GM12878 (cell line): ENCODE data around the gene SPRY4. TPM values are rescaled to one million over a fixed set of nuclear protein-coding genes. Genes with fewer than 3 reads are reported as not detected.
A peak's percentile ranks its signal among the peaks of the same experiment; 100 is the strongest.

Experiments used
- ATAC-seq: fragments of 200-7000 bp; cut with Tn5 transposase; 3 replicates; pipeline ENCODE4 v1.9.1; 2020; ENCODE audit warnings: mild to moderate bottlenecking, moderate library complexity
- BruUV-seq: library from RNA; stranded (reverse); fragments of 400-500 nt; replicated peaks from 2 replicates; lab custom pipeline; 2021; lab: Mats Ljungman, UMichigan
- CTCF ChIA-PET: fragments of 300-600 bp; sonication (Branson Sonifier 250); formaldehyde crosslinking; extraction: SDS; loops from one replicate; lab custom pipeline; 2021; ENCODE audit warnings: inconsistent platforms; lab: Yijun Ruan, JAX
- POLR2A ChIA-PET: fragments of 350-600 bp; formaldehyde crosslinking; extraction: SDS; loops from one replicate; lab custom pipeline; 2021; ENCODE audit warnings: inconsistent platforms; lab: Charles Lee
- RAD21 ChIA-PET: fragments of 300-600 bp; sonication (Branson Sonifier 250); formaldehyde crosslinking; loops from one replicate; lab custom pipeline; 2023; ENCODE audit warnings: antibody characterized with exemption; ENCODE audit not compliant: unreplicated experiment; lab: Charles Lee
- SMC1A ChIA-PET: fragments of 300-600 bp; sonication (Branson Sonifier 250); formaldehyde crosslinking; loops from one replicate; lab custom pipeline; 2023; ENCODE audit not compliant: unreplicated experiment, uncharacterized antibody; lab: Charles Lee
- DNase-seq: peaks from one replicate; pipeline ENCODE4 v3.0.0-alpha.2; 2011; ENCODE audit warnings: low read depth, low spot score
- FAIRE-seq: peaks from 3 replicates; lab custom pipeline; 2011; peaks lifted over from hg19 to GRCh38; lab: Jason Lieb, UNC
- H2AFZ ChIP-seq: 2 replicates; pipeline ENCODE4 v1.6.0; 2011; ENCODE audit warnings: low read depth, low read length, control low read depth; ENCODE audit not compliant: control insufficient read depth
- H3K27ac ChIP-seq: 2 replicates; pipeline ENCODE4 v1.5.1; 2011; ENCODE audit warnings: control low read depth; ENCODE audit not compliant: control insufficient read depth, insufficient read depth
- H3K27me3 ChIP-seq, 2 experiments: replicated peaks in 1 of 2; 2 replicates each; pipeline versions ENCODE4 v1.6.0 to v1.6.1; 2011; ENCODE audit warnings: low read length in 1 of 2; ENCODE audit not compliant: control insufficient read depth in 2 of 2, insufficient read depth in 2 of 2
- H3K36me3 ChIP-seq, 2 experiments: 2 replicates each; pipeline ENCODE4 v1.5.1; 2011; ENCODE audit warnings: low read length in 1 of 2; ENCODE audit not compliant: control insufficient read depth in 2 of 2, insufficient read depth in 2 of 2
- H3K4me1 ChIP-seq: 2 replicates; pipeline ENCODE4 v1.6.1; 2011; ENCODE audit warnings: mild to moderate bottlenecking, low read length, moderate library complexity, mixed read lengths; ENCODE audit not compliant: control insufficient read depth, insufficient read depth
- H3K4me2 ChIP-seq: 2 replicates; pipeline ENCODE4 v1.6.0; 2011; ENCODE audit warnings: control low read depth; ENCODE audit not compliant: control insufficient read depth, insufficient read depth
- H3K4me3 ChIP-seq: fragments of 200-600 bp; sonication (generic); 2 replicates; pipeline ENCODE4 v1.5.1; 2016
- H3K79me2 ChIP-seq: 2 replicates; pipeline ENCODE4 v1.6.0; 2011; ENCODE audit warnings: low read length; ENCODE audit not compliant: control insufficient read depth, insufficient read depth
- H3K9ac ChIP-seq: 2 replicates; pipeline ENCODE4 v1.8.0; 2011; ENCODE audit warnings: low read length, control low read depth, mixed read lengths; ENCODE audit not compliant: control insufficient read depth, insufficient read depth
- H3K9me3 ChIP-seq: replicated peaks from 3 replicates; pipeline ENCODE4 v1.5.1; 2011; ENCODE audit warnings: mild to moderate bottlenecking, low read length; ENCODE audit not compliant: control insufficient read depth, insufficient read depth
- H4K20me1 ChIP-seq: 2 replicates; pipeline ENCODE4 v1.6.0; 2011; ENCODE audit not compliant: control insufficient read depth, insufficient read depth
- WGBS: methylation state at CpG from one replicate; pipeline ENCODE4 v1.1.6; 2016; ENCODE audit warnings: low lambda C conversion rate; ENCODE audit not compliant: insufficient replicate concordance, insufficient coverage; ENCODE audit errors: missing lambda C conversion rate; 5-methylcytosine and 5-hydroxymethylcytosine counted together
- in situ Hi-C: fragments of 300-500 bp; cut with MboI; formaldehyde crosslinking; loops from 9 replicates; pipeline ENCODE4 v1.14.3; 2018; ENCODE audit warnings: mixed read lengths
- intact Hi-C: fragments of 100-400 bp; cut with micrococcal nuclease; formaldehyde crosslinking; loops from one replicate; pipeline ENCODE4 v1.14.2; 2022; ENCODE audit not compliant: unreplicated experiment
- polyA plus RNA-seq, 11 experiments: library from polyadenylated mRNA; depleted of rRNA in 4 of 11; unstranded in 6 of 11; stranded (reverse) in 5 of 11; fragments of >200 nt; fragmentation: Nextera tagmentation in 4 of 11; fragmentation: Illumina TruSeq in 1 of 11; extraction: Ambion mirVana in 4 of 11; extraction: Trizol in 1 of 11; gene quantifications; 1 replicate in 1 of 11; 2 replicates in 10 of 11; pipeline versions ENCODE4 v1.2.1 to v1.2.3, GENCODE V29; 2011 to 2016; ENCODE audit warnings: inconsistent platforms in 2 of 11, missing spikeins in 2 of 11, low read depth in 1 of 11
- total RNA-seq, 4 experiments: library from RNA; depleted of rRNA in 3 of 4; stranded (reverse); fragments of >200 nt in 3 of 4; fragmentation: Illumina TruSeq in 1 of 4; extraction: Trizol in 1 of 4; gene quantifications; 2 replicates each; pipeline versions ENCODE4 v1.2.1 to v1.2.3, GENCODE V29; 2013 to 2021
- TF ChIP-seq, protein P1 (sequence below), 3 experiments: IDR thresholded peaks in 2 of 3; conservative IDR thresholded peaks in 1 of 3; 2 replicates each; pipeline ENCODE4 v1.5.1; 2011; ENCODE audit warnings: low read depth in 3 of 3, low read length in 3 of 3, mild to moderate bottlenecking in 3 of 3, control low read depth in 2 of 3, moderate library complexity in 2 of 3, inconsistent platforms in 1 of 3, mixed read lengths in 1 of 3; ENCODE audit not compliant: control insufficient read depth in 2 of 3, insufficient read depth in 1 of 3; ENCODE audit errors: extremely low read depth in 1 of 3
- TF ChIP-seq, protein P2 (sequence below): fragments of 450-650 bp; IDR thresholded peaks from 2 replicates; pipeline ENCODE4 v1.6.1; 2016; ENCODE audit warnings: mild to moderate bottlenecking, moderate library complexity, borderline replicate concordance

Gene SPRY4
- total and polyA plus RNA-seq, 10 of the 15 experiments (the other 5 are each of a cell fraction or from before 2014, with no cell fraction given), result 0.04 to 1.4 (median 0.18) TPM; not detected in 1

DNA sequence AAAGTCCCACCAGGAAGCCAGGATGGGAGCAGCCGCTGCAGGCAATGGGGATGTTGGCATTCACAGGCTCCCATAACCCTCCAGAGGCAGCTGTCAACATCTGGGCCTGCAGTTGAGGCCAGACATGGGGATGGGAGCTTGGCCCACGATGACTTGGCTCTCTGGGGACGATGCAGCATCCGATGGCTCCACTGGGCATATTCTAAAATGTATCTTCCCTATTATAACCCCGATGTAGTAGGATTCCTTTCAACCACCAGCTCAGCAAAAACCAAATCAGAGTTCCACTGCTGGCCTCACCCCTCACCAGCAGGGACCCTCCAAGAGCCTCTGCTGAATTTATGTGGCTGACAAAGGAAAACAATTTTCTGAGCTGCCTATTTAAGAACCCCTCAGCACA lies 7.1 kb downstream of the SPRY4 start:
- Histone ChIP-seq H2AFZ (no peak overlapping the region), H3K4me2 (no peak overlapping the region), H3K9me3 (no peaks in the 10 kb centered on the region), H3K79me2 (peaks cover 7% of the 10 kb centered on the region), H3K36me3 (no peaks in the 10 kb centered on the region), H3K27ac (no peak overlapping the region), H3K4me3 (no peak overlapping the region), H3K4me1 (peaks cover 19% of the 10 kb centered on the region), H4K20me1 (no peaks in the 10 kb centered on the region), H3K27me3 (no peaks in the 10 kb centered on the region), H3K9ac (no peak overlapping the region)
- no peak for FAIRE-seq
- no TSS peak for BruUV-seq
- intact Hi-C loops, result loop anchor here (5.0 kb wide), 1 partner anchor 230 kb away; no protein-coding TSS in a partner anchor
- TF ChIP-seq, protein P1, sequence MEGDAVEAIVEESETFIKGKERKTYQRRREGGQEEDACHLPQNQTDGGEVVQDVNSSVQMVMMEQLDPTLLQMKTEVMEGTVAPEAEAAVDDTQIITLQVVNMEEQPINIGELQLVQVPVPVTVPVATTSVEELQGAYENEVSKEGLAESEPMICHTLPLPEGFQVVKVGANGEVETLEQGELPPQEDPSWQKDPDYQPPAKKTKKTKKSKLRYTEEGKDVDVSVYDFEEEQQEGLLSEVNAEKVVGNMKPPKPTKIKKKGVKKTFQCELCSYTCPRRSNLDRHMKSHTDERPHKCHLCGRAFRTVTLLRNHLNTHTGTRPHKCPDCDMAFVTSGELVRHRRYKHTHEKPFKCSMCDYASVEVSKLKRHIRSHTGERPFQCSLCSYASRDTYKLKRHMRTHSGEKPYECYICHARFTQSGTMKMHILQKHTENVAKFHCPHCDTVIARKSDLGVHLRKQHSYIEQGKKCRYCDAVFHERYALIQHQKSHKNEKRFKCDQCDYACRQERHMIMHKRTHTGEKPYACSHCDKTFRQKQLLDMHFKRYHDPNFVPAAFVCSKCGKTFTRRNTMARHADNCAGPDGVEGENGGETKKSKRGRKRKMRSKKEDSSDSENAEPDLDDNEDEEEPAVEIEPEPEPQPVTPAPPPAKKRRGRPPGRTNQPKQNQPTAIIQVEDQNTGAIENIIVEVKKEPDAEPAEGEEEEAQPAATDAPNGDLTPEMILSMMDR (IDR thresholded peaks at IDR 0.05 in 2 of 3, conservative IDR thresholded peaks at IDR 0.05 in 1 of 3; ENCODE audit: control insufficient read depth in 2 of 3, extremely low read depth in 1 of 3, insufficient read depth in 1 of 3, low read depth in 3 of 3, low read length in 3 of 3), result peak in 2 of 3 experiments; percentile 3 to 16; a peak in 1 of 6 replicates
- TF ChIP-seq, protein P2, sequence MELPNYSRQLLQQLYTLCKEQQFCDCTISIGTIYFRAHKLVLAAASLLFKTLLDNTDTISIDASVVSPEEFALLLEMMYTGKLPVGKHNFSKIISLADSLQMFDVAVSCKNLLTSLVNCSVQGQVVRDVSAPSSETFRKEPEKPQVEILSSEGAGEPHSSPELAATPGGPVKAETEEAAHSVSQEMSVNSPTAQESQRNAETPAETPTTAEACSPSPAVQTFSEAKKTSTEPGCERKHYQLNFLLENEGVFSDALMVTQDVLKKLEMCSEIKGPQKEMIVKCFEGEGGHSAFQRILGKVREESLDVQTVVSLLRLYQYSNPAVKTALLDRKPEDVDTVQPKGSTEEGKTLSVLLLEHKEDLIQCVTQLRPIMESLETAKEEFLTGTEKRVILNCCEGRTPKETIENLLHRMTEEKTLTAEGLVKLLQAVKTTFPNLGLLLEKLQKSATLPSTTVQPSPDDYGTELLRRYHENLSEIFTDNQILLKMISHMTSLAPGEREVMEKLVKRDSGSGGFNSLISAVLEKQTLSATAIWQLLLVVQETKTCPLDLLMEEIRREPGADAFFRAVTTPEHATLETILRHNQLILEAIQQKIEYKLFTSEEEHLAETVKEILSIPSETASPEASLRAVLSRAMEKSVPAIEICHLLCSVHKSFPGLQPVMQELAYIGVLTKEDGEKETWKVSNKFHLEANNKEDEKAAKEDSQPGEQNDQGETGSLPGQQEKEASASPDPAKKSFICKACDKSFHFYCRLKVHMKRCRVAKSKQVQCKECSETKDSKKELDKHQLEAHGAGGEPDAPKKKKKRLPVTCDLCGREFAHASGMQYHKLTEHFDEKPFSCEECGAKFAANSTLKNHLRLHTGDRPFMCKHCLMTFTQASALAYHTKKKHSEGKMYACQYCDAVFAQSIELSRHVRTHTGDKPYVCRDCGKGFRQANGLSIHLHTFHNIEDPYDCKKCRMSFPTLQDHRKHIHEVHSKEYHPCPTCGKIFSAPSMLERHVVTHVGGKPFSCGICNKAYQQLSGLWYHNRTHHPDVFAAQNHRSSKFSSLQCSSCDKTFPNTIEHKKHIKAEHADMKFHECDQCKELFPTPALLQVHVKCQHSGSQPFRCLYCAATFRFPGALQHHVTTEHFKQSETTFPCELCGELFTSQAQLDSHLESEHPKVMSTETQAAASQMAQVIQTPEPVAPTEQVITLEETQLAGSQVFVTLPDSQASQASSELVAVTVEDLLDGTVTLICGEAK, result no peak
- in situ Hi-C loops, result no loop called here
- no peak for ATAC-seq
- ChIA-PET SMC1A (interaction anchor here (0.6 to 0.9 kb wide), 2 partner anchors 40 to 228 kb away, joined by 3 read pairs; no protein-coding TSS in a partner anchor), POLR2A (interaction anchor here (0.6 to 1.2 kb wide), 3 partner anchors 27 to 91 kb away, joined by 3 to 4 read pairs (median 4); no protein-coding TSS in a partner anchor), CTCF (interaction anchor here (0.6 to 1.5 kb wide), 2 partner anchors 102 to 231 kb away, joined by 4 read pairs; no protein-coding TSS in a partner anchor), RAD21 (no interaction called here)
- no peak for DNase-seq
- 69% methylated on average over 5 of the region's 5 CpGs for WGBS
